HAP-1 (cell line): ENCODE results near the gene ADAMTSL3.

Source experiments
- DNase-seq, 2 experiments: peaks; one replicate each; pipeline ENCODE4 v3.0.0-alpha.2; 2016 to 2020; ENCODE audit warnings: low spot score in 2 of 2
- H3K27me3 ChIP-seq: fragments of 250-450 bp; sonication (Bioruptor Pico); 2 replicates; pipeline ENCODE4 v1.5.1; 2020; ENCODE audit warnings: low read depth, mild to moderate bottlenecking, moderate library complexity
- H3K36me3 ChIP-seq: fragments of 250-450 bp; sonication (Bioruptor Pico); replicated peaks from 2 replicates; pipeline ENCODE4 v1.5.1; 2020; ENCODE audit warnings: mild to moderate bottlenecking
- H3K4me1 ChIP-seq: fragments of 250-450 bp; sonication (Bioruptor Pico); 2 replicates; pipeline ENCODE4 v1.5.1; 2020; ENCODE audit warnings: mild to moderate bottlenecking
- H3K4me3 ChIP-seq: fragments of 250-450 bp; sonication (Bioruptor Pico); 2 replicates; pipeline ENCODE4 v1.5.1; 2020; ENCODE audit warnings: mild to moderate bottlenecking, moderate library complexity
- H3K9me3 ChIP-seq: fragments of 250-450 bp; sonication (Bioruptor Pico); 2 replicates; pipeline ENCODE4 v1.5.1; 2020; ENCODE audit warnings: mild to moderate bottlenecking, moderate library complexity
- in situ Hi-C: fragments of 300-500 bp; cut with MboI; formaldehyde crosslinking; loops from 3 replicates; pipeline ENCODE4 v1.14.3; 2020; ENCODE audit warnings: low sequenced_read_pairs, inconsistent platforms, mixed read lengths

Gene ADAMTSL3

GRCh38 chr15:83970295-83970890 lies 316.5 kb downstream of the ADAMTSL3 start:
- H3K4me1 ChIP-seq = no peaks in the 10 kb centered on the region
- no peaks in the 10 kb centered on the region for H3K27me3 ChIP-seq
- no peak for DNase-seq
- no peaks in the 10 kb centered on the region for H3K36me3 ChIP-seq
- no peaks in the 10 kb centered on the region for H3K9me3 ChIP-seq
- H3K4me3 ChIP-seq = no peak overlapping the region
- in situ Hi-C loops = no loop called here

- no peaks in the 10 kb centered on the region for H3K4me1 ChIP-seq
- in situ Hi-C loops = no loop called here
- peaks cover under 1% of the 10 kb centered on the region for H3K9me3 ChIP-seq
- no peaks in the 10 kb centered on the region for H3K36me3 ChIP-seq
- H3K27me3 ChIP-seq = no peaks in the 10 kb centered on the region
- no peak for DNase-seq
- H3K4me3 ChIP-seq = no peak overlapping the region
Measured at GRCh38 chr15:83971992-83972391, 318.1 kb downstream of the ADAMTSL3 start.

- no peaks in the 10 kb centered on the region for H3K27me3 ChIP-seq
- no peaks in the 10 kb centered on the region for H3K4me1 ChIP-seq
- peak; percentile 23 to 54 for DNase-seq
- no peak overlapping the region for H3K4me3 ChIP-seq
- peaks cover 8% of the 10 kb centered on the region for H3K9me3 ChIP-seq
- no peaks in the 10 kb centered on the region for H3K36me3 ChIP-seq
- in situ Hi-C loops = no loop called here
Measured at GRCh38 chr15:83973816-83974215, 319.9 kb downstream of the ADAMTSL3 start.

DNA sequence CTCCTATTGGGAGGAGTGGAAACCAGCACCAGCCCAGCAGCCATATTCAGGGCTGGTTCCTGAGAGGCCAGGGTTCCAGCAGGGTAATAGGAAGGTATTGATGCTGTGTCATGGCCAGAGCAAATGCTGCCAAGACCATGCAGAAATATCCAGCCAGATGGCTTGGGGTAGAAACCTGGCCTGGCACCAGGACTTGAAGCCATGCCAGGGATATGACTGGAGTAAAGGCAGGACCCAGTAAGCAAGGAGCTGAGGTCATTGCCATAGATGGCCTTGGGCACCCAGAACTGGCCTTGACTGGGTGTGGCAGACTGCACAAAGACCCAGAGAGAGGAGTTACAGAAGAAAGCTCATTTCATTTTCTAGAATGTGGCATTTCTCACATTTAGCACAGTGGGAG lies 324.1 kb downstream of the ADAMTSL3 start:
- no peak for DNase-seq
- no peaks in the 10 kb centered on the region for H3K36me3 ChIP-seq
- in situ Hi-C loops = no loop called here
- H3K4me1 ChIP-seq = no peaks in the 10 kb centered on the region
- H3K27me3 ChIP-seq = no peaks in the 10 kb centered on the region
- H3K4me3 ChIP-seq = no peak overlapping the region
- peaks cover 8% of the 10 kb centered on the region for H3K9me3 ChIP-seq

- H3K4me3 ChIP-seq = no peak overlapping the region
Measured at GRCh38 chr15:83978588-83978987, 324.7 kb downstream of the ADAMTSL3 start.

GRCh38 chr15:83980637-83981036 lies 326.7 kb downstream of the ADAMTSL3 start:
- Histone ChIP-seq H3K9me3 (peaks cover 8% of the 10 kb centered on the region), H3K27me3 (no peaks in the 10 kb centered on the region), H3K4me1 (no peaks in the 10 kb centered on the region)

More at GRCh38 chr15:83978588-83978987, 324.7 kb downstream of the ADAMTSL3 start:
- H3K9me3 ChIP-seq = peaks cover 8% of the 10 kb centered on the region
- no peaks in the 10 kb centered on the region for H3K36me3 ChIP-seq
- in situ Hi-C loops = no loop called here
- H3K27me3 ChIP-seq = no peaks in the 10 kb centered on the region
- DNase-seq = no peak
- H3K4me1 ChIP-seq = no peaks in the 10 kb centered on the region

DNA sequence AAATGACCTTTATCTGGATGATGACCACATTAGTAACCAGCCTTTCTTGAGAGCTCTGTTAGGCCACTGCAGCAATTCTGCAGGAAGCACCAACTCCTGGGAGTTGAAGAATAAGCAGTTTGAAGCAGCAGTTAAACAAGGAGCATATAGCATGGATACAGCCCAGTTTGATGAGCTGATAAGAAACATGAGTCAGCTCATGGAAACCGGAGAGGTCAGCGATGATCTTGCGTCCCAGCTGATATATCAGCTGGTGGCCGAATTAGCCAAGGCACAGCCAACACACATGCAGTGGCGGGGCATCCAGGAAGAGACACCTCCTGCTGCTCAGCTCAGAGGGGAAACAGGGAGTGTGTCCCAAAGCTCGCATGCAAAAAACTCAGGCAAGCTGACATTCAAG lies 328.8 kb downstream of the ADAMTSL3 start:
- Histone ChIP-seq H3K27me3 (no peaks in the 10 kb centered on the region), H3K9me3 (peaks cover under 1% of the 10 kb centered on the region; the same call in 1 of the 2 replicates), H3K36me3 (no peaks in the 10 kb centered on the region), H3K4me3 (no peak overlapping the region), H3K4me1 (no peaks in the 10 kb centered on the region)
- in situ Hi-C loops = no loop called here
- DNase-seq = no peak

More at GRCh38 chr15:83980637-83981036, 326.7 kb downstream of the ADAMTSL3 start:
- in situ Hi-C loops = no loop called here
- no peak overlapping the region for H3K4me3 ChIP-seq
- no peaks in the 10 kb centered on the region for H3K36me3 ChIP-seq
- DNase-seq = no peak

DNA sequence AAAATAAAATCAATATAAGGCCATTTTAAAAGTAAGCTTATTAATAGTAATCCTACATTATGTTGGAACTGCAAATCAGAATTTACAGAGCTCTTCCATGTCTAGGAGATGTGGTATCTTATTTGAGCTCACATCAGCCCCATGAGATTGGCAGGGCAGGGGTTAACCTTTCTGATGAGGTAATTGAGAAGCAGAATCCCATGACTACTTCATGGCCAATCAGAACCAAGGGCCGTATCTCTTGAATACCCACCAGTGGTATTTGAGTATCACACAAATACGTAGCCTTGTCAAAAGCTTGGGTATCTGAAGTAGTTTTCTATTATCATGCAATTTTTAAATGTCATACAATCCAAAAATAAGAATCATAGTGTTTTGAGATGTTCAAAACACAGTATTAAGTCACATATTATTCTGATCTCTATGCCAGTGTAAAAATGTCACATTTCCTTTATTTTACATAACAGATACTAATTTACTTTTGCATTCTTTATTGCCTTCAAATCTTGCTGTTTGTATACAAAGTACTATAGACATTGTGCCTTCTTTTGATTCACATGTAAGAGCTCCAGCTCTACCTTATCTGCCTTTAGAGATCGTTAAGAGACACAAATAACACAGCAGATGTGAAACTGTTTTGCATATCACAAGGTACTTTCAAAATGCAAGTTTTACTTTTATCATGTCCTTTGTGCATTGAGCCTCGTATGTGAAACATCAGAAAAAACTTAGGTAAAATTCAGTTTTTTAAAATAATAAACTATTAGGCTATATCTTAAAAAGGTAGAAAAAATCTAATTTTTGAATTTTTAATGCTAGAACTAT lies 329.9 kb downstream of the ADAMTSL3 start:
- DNase-seq = no peak
- no peaks in the 10 kb centered on the region for H3K36me3 ChIP-seq
- in situ Hi-C loops = no loop called here
- H3K4me3 ChIP-seq = no peak overlapping the region
- no peaks in the 10 kb centered on the region for H3K4me1 ChIP-seq
- H3K9me3 ChIP-seq = no peaks in the 10 kb centered on the region
- no peaks in the 10 kb centered on the region for H3K27me3 ChIP-seq

DNA sequence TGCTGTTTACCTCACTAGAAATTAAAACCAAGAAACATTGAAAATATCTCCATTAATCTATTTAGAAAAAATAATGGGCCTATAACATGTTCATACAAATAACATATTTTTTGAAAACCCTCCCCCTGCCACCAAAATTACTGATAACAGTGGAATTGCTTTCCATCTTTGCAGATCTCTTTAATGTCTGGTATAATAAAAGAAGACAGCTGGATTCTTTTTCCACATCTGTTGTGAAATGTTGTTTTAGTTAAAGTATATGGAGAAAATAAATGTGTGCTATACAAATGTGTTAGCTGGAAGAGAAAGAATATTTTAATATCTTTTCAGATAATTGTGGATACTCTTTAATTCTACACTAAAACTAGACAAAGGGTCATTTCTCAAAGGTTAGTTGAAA lies 330.7 kb downstream of the ADAMTSL3 start:
- Histone ChIP-seq H3K27me3 (no peaks in the 10 kb centered on the region), H3K4me3 (no peak overlapping the region), H3K36me3 (no peaks in the 10 kb centered on the region), H3K4me1 (no peaks in the 10 kb centered on the region), H3K9me3 (no peaks in the 10 kb centered on the region)
- in situ Hi-C loops = no loop called here
- no peak for DNase-seq

GRCh38 chr15:83991163-83991562 lies 337.2 kb downstream of the ADAMTSL3 start:
- H3K4me3 ChIP-seq = no peak overlapping the region
- in situ Hi-C loops = no loop called here
- H3K27me3 ChIP-seq = no peaks in the 10 kb centered on the region
- H3K4me1 ChIP-seq = no peaks in the 10 kb centered on the region
- H3K9me3 ChIP-seq = no peaks in the 10 kb centered on the region
- no peak for DNase-seq
- H3K36me3 ChIP-seq = no peaks in the 10 kb centered on the region

DNA sequence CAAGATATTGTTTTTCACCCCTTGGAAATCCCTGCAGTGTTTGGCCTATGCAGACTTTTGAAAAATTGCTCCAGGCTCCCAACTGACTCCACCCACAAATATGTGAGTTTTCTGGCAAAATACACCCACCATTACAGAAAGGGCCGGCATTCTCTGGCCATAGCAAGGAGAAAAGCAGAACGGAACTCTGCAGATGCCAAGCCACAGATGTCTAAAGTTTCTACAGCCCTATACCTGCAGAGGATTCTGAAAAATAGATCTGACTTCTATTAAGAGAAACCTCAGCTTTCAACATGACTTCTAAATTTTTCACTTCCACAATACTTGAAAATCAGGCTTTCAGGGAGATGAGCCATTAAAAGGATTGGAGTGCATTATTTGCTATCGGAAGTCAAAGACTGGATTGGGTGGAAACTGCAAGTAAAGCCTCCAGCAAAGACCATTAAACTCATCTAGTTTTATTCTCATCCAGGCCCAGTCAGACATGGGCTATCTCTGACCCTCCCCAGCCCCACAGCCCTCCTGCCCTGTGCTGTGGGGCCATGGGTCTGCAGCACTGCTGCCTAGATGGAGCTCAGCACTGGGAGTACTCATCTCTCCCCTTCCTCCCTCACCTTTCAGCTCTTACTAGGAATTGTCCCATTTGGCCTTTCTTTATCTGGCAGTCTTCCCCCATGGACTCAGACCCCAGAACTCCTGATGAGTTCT lies 338.6 kb downstream of the ADAMTSL3 start:
- Histone ChIP-seq H3K4me1 (no peaks in the 10 kb centered on the region), H3K4me3 (no peak overlapping the region), H3K27me3 (no peaks in the 10 kb centered on the region), H3K36me3 (no peaks in the 10 kb centered on the region), H3K9me3 (no peaks in the 10 kb centered on the region)
- in situ Hi-C loops = no loop called here
- DNase-seq = no peak

GRCh38 chr15:83993591-83993990 lies 339.7 kb downstream of the ADAMTSL3 start:
- H3K36me3 ChIP-seq = no peaks in the 10 kb centered on the region
- no peaks in the 10 kb centered on the region for H3K4me1 ChIP-seq
- H3K27me3 ChIP-seq = no peaks in the 10 kb centered on the region
- no peak overlapping the region for H3K4me3 ChIP-seq
- DNase-seq = no peak
- H3K9me3 ChIP-seq = no peaks in the 10 kb centered on the region
- in situ Hi-C loops = no loop called here

- no peaks in the 10 kb centered on the region for H3K4me1 ChIP-seq
- in situ Hi-C loops = no loop called here
- no peak overlapping the region for H3K4me3 ChIP-seq
- H3K36me3 ChIP-seq = no peaks in the 10 kb centered on the region
- no peaks in the 10 kb centered on the region for H3K9me3 ChIP-seq
- no peak for DNase-seq
- no peaks in the 10 kb centered on the region for H3K27me3 ChIP-seq
Measured at GRCh38 chr15:83998486-83998885, 344.6 kb downstream of the ADAMTSL3 start.
